ENCODE data around the gene RAPSN.

The RAPSN gene

DNA sequence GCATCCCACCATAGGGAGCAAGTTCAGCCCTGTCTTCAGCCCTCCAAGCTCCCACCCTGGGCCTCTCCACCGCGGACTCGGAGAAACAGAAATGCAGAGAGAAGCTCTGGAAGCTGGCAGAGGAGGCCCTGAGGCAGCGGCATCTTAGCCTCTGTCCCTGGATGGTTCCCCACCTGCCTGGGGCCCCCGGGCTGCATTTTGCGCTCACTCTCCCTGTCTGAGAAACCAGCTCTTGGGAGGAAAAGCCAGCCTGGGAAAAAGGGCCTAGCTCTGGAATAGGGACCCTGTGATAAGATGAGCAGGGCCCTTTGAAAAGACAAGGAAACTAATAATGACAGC is 58.5 kb downstream of the RAPSN start:
- DNase-seq (ENCODE audit: low read depth, low spot score), result no peak

DNA sequence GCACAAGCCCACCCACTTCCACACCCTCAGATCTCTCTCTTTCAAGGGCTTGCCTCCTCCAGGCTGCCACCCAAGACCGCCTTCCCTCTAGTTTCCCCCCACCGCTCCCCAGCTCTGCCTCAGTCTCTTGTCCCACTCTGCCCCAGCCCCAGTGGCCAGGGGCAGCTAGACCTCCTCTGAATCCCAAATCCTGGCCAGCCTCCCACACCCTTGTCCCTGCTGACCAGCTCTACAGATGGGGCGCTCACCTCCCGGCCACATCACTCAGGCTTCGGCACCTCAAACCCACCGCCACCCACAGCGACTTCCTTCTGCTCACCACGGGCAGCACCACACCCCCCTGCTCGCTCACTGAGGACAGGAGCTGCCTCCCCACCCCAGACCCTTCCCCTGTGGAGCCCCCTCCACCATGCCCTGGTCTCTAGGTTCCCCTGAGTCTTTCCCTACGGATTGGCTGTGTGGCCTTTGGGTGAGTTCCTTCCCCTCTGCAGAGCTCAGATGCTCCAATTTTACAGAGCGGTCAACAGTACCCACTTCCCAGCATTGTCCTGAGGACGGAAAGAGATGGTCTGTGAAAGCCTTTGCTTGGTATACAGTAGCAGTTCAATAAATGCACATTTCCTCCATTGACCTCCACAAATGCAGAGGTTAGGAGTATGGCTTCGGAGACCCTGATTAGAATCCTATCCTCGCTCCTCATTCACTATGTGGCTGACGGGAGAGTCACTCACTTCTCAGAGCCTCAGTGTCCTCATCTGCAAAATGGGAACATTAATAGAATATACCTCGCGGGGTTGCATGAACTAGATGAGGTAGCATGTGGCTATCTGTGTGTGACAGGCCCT is 59.1 kb downstream of the RAPSN start:
- DNase-seq (ENCODE audit: low read depth, low spot score), result no peak

DNA sequence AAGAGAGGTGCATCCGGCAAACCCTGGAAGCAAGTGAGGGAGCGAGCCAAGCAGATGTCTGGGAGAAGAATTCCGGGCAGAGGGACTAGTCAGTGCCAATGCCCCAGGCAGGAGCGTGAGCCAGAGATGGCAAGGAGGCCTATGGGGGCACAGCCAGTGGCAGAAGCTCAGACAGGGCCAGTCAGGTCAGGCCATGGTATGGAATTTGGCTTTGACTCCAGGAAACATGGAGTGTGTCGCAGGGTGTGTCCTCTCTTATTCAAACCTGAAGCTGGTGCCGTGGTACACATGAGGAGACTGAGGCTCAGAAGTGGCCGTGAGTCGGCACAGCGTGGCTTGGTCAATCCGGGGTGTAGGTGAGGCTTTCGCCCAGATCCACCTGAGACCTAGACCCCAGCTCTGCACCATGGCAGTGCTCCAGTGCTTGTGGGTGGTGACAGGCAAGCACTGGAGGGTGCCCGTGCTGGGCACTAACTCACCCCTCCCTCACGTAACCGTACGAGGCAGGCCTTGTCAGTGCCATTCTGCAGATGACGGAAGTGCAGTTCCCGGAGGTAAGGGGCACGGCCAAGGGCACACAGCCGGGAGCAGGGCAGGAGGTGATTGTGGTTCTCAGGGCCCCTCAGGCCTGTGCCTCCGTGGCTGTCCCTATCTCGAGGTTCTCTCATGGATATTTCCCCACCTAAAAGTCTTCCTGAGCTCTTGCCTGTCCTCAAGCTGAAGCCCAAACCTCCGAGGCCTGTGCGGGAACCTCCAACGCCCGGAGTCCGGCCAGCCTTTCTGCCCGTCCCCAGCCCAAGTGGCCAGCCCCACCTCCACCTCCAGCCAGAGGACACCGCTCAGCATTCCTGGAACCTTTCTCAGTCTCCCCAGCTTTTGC is 60.0 kb downstream of the RAPSN start:
- DNase-seq (ENCODE audit: low read depth, low spot score), result no peak

DNA sequence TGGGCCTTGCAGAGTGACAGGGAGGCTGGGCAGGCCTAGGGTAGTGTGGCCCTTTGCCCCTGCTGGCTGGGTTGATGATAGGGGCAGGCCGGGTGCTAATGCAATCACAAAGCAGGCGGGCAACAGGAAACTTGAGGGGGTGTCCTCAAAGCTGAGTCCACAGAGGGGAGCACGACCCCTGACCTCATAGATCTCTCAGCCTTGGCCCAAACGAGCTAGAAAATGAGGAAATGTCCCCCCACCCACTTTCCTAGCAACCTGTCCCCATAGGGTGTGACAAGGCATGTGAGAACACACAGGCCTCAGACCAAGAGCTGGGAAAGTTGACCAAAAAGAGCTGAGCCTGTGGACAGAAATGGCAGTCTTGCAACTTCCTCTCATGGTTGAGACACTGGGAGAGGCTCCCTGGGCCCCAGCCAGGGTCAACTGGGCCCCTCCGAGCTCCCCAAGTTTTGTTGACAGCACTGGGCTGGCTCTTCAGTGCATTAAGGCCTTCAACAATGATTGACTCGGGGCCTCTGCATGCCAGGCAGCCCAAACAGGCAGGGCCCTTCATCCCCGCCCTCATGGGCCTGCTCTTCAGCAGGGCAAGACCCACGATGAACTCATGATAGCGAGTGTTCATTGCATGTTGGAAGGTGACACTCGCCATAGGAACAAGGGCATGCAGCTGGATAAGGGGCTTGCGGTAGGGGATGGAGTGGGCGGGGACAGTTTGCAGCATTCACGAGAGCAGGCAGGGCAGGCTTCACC is 60.8 kb downstream of the RAPSN start:
- DNase-seq (ENCODE audit: low read depth, low spot score), result no peak
